ENCODE results near the gene KCNK13.
A peak's percentile ranks its signal among the peaks of the same experiment; 100 is the strongest.
"Not testable (repeated sequence)": the region's sequence is repeated elsewhere in the genome, so short reads cannot be mapped to it uniquely, and the experiment has no call there.

KCNK13 gene

DNA sequence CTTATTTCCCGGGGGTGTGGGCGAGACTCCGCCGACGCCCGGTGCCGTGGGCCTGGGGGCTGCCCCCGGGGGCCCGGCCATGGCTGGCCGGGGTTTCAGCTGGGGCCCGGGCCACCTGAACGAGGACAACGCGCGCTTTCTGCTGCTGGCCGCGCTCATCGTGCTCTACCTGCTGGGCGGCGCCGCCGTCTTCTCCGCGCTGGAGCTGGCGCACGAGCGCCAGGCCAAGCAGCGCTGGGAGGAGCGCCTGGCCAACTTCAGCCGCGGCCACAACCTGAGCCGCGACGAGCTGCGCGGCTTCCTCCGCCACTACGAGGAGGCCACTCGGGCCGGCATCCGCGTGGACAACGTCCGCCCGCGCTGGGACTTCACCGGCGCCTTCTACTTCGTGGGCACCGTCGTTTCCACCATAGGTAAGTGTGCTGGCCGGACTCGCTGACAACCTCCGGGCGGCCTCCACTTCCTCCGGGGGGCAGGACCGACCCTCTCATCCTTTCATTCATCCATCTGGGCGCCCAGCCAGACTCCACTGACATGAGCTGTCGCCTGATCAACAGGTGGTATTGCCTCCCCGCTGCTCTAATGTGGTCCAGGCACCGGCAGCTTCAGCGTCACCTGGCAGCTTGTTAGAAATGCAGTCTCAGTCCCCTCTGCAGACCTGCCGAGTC is 467 bp downstream of the KCNK13 start:
- peak; percentile 75 to 80 for DNase-seq

DNA sequence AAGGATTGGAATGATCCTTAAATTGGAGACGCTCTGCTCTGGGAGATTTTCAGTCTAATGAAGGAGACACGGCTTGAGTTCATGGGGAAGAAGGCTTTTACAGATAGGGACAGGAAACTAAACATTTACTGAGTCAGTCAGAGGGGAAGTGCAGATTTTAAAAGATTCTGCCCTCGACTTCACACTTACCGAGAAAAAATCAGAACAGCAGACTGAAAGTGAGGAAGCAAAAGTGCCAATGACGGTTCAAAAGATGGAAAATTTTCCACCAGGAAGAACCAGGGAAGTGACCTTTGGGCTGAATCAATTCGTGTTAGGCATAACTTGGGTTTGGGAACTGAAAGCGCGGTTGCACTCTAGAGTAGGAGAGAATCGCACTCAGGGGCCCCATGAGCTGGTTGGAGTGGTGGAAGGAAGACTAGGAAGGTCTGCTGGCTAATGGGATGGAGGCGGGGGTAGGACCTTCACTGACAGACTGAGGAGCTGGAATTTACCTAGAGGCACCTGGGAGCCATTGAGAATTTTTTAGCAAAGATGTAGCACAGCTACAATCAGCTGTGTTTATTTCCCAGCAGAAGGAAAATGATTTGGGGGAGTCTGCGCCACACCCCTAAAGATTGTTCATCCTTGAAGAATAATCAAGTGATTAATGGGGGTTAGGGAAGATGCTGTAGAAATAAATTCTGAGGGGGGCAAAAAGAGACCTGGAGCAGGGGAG is 1.2 kb downstream of the KCNK13 start:
- no peak for DNase-seq

DNA sequence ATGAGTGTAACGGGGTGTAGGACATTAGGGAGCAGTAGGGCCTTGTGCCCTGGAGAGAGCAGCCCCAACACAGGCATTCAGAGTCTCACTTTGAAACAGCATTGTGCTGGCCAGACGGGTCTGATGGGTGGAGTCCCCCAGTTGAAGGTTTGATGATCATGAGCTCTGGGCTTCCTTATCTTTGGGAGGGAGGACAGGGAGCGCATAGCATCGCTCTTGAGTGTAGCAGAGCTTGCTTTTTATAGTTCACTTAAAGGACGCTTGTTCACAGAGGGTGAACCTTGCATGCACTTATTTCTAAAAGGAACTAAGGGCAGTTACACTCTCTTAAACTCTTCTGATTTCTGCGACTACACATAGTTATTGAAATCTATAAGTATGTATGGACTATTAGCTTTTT is 10.6 kb downstream of the KCNK13 start:
- DNase-seq: no peak

DNA sequence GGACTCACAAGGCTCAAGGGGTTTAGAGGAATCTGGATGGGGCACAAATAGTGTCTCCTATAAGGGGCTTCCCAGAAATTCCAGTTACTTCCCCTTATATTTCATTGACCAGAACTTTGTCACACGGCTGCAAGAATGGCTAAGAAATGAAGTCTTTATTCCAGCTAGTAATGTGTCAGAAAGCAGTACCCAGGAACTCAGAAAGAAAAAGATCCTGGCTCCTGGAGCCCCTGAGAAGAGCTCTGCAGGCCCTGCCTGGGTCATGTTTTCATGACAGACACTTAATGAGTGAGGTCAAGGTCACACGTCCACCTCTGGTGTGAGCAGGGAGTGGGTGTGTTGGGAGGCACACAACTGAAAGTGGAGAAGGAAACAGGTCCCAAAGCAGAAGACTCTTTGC is 17.8 kb downstream of the KCNK13 start:
- DNase-seq: no peak

DNA sequence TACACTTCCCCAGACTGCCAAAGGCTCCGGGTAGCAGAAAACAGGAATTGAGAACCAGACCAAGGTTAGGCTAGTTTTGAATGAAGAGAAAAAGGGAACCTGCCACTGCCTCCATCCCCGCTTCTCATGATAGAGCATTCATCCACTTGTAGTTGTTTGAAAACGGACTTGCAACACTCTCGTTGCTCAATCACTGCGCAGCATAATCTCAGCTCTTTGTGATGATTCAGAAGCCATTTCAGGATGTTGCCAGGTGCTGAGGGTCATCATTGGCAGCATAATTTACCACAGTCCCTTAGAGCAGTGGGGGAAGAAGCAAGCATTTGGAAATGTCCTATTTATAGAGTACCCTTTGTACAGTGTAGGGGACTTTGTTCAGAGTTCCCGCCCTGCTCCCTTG is 25.6 kb downstream of the KCNK13 start:
- DNase-seq: no peak

DNA sequence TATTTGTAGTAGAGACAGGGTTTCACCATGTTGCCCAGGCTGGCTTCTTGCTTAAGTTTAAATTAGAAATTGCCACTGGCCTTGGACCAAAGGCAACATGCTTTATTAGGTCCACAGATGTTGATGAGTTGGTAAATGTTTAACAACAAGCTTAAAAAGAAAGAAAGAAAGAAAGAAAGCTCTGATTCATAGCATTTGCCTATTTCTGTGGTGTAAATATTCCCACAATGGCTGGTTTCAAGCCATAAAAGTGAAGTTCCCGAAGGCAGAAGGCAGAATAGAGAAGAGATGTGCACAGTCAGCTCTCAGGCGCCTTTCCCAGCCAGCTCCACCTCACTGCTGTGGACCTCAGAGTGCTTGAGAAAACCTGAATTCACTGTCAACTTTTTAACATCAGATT is 26.4 kb downstream of the KCNK13 start:
- DNase-seq: no peak

DNA sequence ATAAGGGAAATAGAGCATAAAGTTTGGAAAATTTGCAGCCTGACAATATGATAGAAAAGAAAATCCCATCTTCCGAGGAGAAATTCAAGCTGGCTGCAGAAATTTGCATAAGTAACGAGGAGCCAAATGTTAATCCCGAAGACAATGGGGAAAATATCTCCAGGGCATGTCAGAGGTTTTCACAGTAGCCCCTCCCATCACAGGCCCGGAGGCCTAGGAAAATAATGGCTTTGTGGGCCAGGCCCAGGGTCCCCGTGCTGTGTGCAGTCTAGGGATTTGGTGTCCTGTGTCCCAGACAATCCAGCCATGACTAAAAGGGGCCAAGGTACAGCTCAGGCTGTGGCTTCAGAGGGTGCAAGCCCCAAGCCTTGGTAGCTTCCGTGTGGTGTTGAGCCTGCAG is 27.7 kb downstream of the KCNK13 start:
- not testable (repeated sequence) for DNase-seq

DNA sequence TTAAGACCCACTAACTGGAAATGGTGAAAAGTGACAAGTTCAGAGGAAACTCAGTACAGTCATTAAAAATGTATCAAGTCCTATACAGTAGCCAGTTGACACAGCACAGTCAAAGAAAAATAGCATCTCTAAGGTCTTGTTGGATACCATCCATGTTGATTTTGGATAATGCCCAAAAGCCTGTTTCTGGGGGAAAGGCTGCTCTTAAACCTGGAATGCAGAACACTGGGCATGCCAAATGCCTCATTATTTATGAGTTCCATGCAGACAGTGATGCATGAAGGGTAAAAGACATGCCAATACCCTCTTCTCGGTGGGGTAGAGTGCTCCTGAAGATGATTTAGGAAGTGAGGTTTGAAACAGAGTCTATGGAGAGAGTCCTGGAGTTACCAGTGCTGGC is 29.6 kb downstream of the KCNK13 start:
- DNase-seq: peak; percentile 7 to 38

DNA sequence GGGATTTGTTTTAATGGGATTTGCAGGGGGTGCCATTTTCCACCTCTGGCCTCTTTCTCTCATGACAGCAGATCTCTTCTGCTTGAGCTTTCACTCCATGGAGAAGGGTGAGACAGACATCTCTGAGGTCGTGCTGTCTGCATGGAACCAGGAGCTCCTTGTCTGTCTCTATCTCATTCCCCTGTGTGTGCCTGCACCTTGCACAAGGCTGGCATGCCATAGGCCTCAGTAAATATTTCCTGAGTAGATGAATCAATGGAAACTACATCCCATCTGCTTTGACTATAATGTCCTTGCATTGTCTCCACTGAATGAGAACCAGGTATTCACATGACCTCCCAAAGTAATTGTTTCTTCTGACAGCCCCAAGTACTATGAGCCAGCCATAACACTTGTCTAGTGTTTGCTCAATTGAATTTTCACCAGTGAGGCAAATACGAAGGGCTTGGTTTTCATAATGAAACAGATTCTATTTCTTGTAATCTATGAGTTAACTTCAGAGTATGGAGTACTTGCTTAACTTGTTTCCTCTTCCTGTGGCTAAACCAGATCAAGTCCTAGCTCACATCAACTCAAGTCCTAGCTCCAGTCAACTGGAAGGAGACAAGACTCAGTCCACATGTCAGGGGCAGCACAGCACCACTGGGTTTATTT is 32.3 kb downstream of the KCNK13 start:
- peak; percentile 16 to 35 for DNase-seq

DNA sequence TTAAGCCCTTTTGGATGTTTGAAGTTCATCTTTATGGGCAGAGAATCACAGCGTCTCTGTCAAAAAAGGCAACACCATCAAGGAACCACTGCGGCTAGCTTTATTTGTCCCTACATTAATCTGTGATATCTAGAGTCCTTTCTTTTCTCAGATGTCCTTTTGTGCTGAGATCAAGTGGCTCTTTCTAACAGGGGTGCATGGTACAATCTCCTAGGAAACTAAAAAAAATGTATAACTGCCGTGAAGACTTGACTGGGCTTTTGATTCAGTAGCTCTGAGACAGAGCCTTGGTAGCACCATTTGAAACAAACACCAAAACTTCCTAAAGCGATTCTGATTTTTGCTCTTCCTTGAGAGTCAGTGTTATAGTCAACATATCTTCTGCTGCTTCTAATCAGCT is 33.3 kb downstream of the KCNK13 start:
- no peak for DNase-seq

DNA sequence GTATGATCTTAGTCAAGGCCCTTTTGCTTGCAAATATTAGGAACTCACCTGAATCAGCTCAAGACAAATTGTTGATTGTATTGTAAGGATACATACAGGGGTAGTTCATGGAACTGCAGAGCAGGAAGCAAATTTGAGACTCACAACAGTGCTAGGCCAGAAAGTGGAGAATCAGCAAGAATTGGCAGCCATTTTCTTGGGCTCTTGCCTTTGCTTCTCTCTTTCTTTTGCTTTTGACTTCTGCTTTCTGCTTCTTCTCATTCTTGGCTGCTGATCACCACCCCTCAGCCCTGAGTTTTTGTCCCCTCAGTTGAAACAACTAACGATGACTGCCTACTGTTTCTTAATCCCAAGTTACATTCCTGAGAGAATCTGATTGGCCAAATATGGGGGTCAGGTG is 34.8 kb downstream of the KCNK13 start:
- no peak for DNase-seq

DNA sequence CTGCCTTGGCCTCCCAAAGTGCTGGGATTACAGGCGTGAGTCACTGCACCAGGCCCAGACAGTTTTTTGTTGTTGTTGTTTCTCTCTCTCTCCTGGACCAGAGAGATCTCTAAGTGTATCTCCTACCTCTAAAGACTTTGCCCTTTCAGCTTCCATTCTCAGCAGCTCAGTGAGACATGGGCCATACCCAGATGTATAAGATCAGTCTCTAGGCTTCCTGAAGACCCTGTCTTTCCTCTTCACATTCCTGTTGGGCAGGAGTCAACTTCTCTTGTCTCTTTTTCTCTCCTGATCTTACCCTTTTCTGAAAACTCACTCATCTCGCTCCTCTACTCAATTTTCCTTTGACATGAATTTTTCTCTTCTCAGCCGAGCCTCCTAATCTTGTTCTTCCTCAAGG is 42.0 kb downstream of the KCNK13 start:
- DNase-seq: no peak

DNA sequence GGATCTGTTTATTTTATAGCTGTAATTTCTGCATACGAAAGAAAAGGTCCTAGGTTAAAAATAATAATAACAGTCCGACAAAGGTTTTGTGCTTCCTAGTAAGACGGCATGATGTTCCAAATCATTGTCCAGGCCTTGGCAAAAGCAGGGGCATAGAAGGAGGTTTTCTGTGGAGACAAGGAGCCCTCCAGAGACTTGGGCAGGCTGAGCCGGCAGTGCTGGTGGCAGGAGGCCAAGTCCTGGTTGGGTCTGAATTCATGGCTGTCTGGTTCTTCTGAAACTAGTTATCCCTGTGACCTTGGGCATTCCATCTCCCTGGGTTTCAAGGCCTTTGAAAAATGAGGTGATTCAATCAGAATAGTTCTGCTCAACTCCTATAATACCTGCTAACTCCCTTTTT is 44.0 kb downstream of the KCNK13 start:
- no peak for DNase-seq

DNA sequence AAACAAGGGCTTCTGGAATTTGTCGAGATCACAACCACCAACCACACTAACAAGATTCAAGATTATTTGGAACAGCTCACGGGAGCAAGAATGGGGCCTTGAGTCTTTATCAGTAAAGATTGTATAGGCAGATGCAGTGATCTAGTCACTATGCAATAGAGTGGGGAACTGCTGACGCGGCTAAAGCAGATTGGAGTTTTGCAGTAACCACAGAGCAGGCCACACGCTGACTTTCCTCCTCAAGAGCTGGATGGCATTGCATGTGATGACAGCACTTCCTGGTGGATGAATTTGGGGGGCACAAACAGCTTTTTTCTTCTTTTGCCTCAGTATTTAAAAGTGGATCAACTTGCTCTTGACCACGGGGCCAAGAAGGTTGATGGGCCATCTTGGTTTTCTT is 46.0 kb downstream of the KCNK13 start:
- DNase-seq: no peak

DNA sequence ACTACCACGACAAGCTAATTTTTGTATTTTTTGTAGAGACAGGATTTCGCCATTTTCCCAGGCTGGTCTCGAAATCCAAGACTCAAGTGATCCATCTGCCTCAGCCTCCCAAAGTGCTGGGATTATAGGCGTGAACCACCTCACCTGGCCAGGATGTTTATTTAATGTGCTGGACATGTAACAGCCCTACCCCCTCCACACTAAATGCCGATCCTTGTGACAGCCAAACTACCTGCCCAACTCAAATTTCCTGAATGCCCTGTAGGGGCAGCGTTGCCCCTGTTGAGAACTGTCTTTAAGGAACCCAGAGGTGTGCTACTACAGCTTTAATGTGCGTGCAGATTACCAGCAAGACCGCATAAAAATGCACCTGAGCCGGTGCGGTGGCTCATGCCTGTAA is 48.1 kb downstream of the KCNK13 start:
- peak in 1 of 2 experiments; percentile 23 for DNase-seq

DNA sequence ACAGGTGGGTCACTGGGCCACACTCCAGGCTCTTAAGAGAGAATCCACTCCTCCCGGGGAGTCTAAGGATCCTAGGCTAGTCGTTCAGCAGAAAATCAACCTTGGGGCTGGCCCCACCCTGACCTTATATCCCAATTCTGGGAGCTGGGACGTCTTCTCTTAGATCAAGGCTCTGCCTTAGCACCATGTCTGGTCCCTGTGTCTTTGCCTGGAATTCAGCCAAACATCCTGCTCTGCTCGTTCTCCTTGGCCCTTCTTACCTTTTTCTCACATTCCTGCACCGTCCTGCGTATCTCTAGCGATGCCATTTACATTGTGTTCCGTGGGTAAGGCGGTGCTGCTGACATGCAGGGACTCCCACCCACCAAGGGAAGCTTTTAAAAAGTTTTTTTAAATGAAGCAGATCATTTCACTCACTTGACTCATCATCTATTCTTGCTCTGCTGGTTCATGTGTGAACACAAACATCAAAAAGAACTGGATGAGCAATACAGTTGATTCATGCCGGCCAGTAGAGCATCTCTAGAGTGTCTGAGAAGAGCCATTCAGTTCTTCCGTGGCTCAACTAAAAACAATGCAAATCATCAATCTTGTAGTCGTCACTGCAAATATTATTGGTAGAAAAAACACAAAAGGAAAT is 50.2 kb downstream of the KCNK13 start:
- DNase-seq: no peak

DNA sequence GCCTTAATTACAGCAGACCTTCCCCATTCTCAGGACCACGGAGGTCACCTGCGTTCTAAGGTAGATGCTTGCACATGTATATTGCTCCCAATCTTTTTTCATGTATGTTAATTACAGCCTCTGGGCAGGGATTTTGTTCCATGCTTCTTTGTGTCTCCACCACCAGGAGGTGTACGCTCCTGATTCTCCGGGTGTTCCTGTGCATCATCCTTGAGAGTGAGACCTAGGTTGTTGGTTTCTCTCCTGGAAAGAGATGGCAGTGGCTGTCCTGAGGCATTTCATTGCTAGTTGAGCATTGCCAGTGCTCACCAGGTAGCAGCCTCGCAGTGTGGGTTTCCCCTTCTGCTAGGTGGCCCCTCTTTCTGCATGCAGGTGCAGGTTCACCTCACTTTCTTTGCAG is 52.8 kb downstream of the KCNK13 start:
- no peak for DNase-seq

DNA sequence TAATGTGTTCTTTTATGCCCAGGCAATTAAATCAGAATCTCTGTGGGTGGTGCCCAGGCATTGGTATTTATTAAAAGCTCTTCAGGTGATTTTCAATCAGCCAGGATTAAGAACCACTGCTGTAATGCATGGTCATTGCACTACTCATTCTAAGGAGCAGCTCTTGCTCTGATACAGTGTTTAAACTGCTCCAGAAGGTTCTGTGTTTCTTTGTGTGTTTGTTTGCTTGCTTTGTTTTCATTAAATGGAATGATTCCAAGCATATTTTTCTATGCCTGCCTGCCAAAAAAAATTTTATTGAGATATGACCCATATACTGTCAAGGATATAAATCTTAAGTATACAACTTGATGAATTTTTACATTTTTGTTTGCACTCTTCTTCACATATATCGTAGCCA is 54.0 kb downstream of the KCNK13 start:
- no peak for DNase-seq

DNA sequence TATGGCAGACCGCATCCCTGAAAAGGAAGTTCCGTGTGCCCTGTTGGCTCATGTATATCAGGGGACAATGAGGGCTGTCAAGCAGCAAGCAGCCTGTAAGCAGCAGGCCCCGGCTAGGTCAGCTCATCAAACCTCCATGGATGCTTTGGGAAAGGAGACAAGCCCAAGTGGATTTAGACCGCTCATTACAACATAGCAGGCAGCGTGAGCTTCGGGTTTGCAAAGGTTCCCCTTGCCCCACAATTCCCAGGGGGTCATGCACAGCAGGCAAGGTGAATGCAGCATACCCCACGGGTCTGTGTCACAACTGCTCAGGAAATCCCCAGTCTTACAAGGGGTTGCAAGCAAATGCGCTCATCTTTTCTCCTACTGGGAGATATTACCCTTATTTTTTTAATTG is 54.6 kb downstream of the KCNK13 start:
- no peak for DNase-seq

DNA sequence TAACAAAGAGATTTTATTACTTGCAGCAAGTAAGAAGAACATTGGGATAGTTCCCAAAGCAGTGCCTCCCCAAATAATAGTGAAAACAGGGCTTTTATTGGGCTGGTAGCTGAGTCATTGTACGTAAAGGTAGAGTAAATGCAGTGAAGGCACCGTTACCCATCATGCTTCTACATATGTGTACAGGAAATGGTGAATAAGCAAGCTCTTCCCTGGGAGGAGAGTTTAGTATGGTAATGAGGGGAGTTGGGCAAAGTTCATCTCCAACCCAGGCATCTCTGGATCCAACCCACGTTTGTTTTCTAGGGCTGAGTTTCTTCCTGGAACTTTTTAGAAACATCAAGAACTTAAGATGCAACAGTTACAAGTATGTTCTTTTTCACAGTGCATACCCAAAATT is 56.2 kb downstream of the KCNK13 start:
- no peak for DNase-seq

DNA sequence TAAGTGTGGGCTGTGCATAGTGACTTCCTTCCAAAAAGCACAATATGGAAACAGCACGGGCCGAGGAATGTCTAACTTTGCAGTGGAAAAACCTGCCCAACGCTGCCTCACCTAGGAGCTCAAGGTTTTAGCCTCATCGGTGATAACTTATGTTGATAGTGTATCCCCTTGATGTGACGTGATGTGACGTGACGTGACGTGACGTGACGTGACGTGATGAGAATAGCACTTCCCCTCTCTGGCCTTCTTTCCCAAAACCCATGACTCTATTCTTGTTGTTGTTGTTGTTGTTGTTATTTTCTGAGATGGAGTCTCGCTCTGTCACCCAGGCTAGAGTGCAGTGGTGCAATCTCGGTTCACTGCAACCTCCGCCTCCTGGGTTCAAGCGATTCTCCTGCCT is 64.5 kb downstream of the KCNK13 start:
- DNase-seq: no peak

DNA sequence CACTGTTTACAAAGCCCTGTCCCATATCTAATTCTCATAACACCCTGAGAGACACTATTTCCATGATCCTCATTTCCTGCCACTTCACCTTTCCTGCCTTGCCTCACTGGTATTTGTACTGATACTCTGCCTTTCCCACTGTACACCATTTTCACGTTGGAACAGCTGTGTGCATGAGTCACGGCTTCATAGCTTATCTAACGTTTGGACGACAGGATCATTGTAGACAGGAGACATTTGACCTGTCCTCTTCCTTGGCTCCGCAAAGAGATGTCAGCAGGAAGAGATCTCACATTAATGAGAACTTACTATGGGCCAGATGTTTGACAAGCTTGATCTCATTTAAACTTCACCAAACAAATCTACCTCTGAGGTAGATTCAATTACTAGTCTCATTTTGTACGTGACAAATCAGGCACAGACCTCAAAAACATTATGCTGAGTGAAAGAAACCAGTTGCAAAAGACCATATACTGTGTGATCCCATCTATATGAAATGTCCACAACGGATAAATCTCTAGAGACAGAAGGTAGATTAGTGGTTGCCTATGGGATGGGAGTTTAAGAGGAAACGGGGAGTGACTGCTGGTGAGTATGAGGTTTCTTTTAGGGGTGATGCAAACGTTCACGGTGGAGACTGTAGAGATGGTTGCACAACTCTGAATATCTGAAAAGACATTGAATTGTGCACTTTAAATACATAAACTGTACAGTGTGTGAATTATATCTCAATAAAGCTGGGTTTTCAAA is 71.2 kb downstream of the KCNK13 start:
- DNase-seq: no peak

DNA sequence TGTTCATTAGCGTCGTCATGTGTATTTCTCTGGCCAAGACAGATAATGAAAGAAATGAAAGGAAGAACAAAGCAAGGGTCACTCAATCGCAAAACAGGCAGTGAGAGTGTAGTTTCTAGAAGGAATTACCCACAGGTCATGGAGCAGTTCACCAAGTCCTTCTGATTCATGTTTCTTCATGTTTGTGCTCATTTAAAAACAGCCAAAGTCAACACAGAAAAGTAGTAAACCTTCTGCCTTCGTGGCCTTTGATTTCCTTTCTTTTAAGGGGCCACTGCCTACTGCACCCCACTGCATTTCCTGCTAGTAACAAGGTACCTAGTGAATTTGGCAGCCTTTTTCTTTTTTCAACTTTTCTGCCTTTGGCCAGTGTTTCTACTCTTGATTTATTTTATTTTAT is 75.1 kb downstream of the KCNK13 start:
- DNase-seq: no peak
